Heart left ventricle (tissue), 16 donors: ENCODE measurements around the gene GABBR1. TPM values are rescaled to one million over a fixed set of nuclear protein-coding genes. Genes with fewer than 3 reads are reported as not detected.

ENCODE experiments used
- ATAC-seq, 4 donors: fragments of 200-7000 bp; cut with Tn5 transposase; one replicate each; pipeline ENCODE4 v1.9.1; 2020 to 2022; ENCODE audit warnings: moderate library complexity in 4 of 4, mild to moderate bottlenecking in 3 of 4, moderate number of reproducible peaks in 1 of 4
- DNase-seq, 5 donors: peaks; one replicate each; pipeline ENCODE4 v3.0.0-alpha.2; 2020
- H3K27ac ChIP-seq, 12 donors: fragments of 200-600 bp; sonication (generic) in 4 of 12; one replicate each; pipeline versions ENCODE4 v1.5.0 to v1.8.0; 2016 to 2022; ENCODE audit warnings: mild to moderate bottlenecking in 2 of 12
- H3K27me3 ChIP-seq, 9 donors: fragments of 200-600 bp; sonication (generic) in 2 of 9; one replicate each; pipeline versions ENCODE4 v1.5.1 to v1.8.0; 2016 to 2022; ENCODE audit warnings: mild to moderate bottlenecking in 3 of 9
- H3K36me3 ChIP-seq, 9 donors: fragments of 200-600 bp; sonication (generic) in 2 of 9; one replicate each; pipeline versions ENCODE4 v1.5.0 to v1.8.0; 2018 to 2022; ENCODE audit warnings: mild to moderate bottlenecking in 2 of 9
- H3K4me1 ChIP-seq, 12 donors: fragments of 200-600 bp; sonication (generic) in 4 of 12; one replicate each; pipeline versions ENCODE4 v1.5.0 to v1.8.0; 2016 to 2022; ENCODE audit warnings: mild to moderate bottlenecking in 3 of 12
- H3K4me3 ChIP-seq, 12 donors: fragments of 200-600 bp; sonication (generic) in 4 of 12; one replicate each; pipeline versions ENCODE4 v1.5.0 to v1.8.0; 2017 to 2022; ENCODE audit warnings: mild to moderate bottlenecking in 9 of 12, moderate library complexity in 4 of 12
- H3K9me3 ChIP-seq, 12 donors: fragments of 200-600 bp; sonication (generic) in 4 of 12; one replicate each; pipeline versions ENCODE4 v1.5.0 to v1.8.0; 2016 to 2022; ENCODE audit warnings: mild to moderate bottlenecking in 1 of 12
- POLR2A ChIP-seq, 2 donors: fragments of 450-650 bp; IDR thresholded peaks; one replicate each; pipeline ENCODE4 v1.6.1; 2017; ENCODE audit warnings: antibody characterized with exemption in 2 of 2, mild to moderate bottlenecking in 2 of 2, moderate library complexity in 2 of 2
- WGBS, 4 donors: extraction: QIAGEN DNeasy Blood & Tissue Kit in 2 of 4; methylation state at CpG; one replicate each; pipeline versions ENCODE4 v1.1.5 to v1.1.7; 2013 to 2018; 5-methylcytosine and 5-hydroxymethylcytosine counted together
- intact Hi-C, 10 donors: fragments of 100-400 bp; cut with DNase I; formaldehyde crosslinking; loops; one replicate each; pipeline versions ENCODE4 v1.11.1 to v1.14.2; 2022
- polyA plus RNA-seq, 2 donors: library from polyadenylated mRNA; stranded (reverse); fragments of 200-250 nt; gene quantifications; one replicate each; pipeline ENCODE4 v1.2.3, GENCODE V29; 2013
- total RNA-seq, 9 donors: library from RNA; depleted of rRNA in 2 of 9; stranded (reverse); fragments of >200 nt in 2 of 9; fragmentation: NEBNext Ultra II Directional in 3 of 9; extraction: Animal tissue kit (Norgen Biotek cat#: 25700) in 3 of 9; gene quantifications; one replicate each; pipeline versions ENCODE4 v1.1.0 to v1.2.4, GENCODE V29; 2016 to 2023
- TF ChIP-seq, protein P1 (sequence below), 12 donors: fragments of 200-600 bp; sonication (generic) in 4 of 12; IDR thresholded peaks; one replicate each; pipeline versions ENCODE4 v1.5.0 to v1.8.0; 2018 to 2022; ENCODE audit warnings: antibody characterized with exemption in 12 of 12, mild to moderate bottlenecking in 5 of 12
- donor health status: ischemic (EF 13 %, LVEDD 7.1; RV severe dilation, severe dysfunction).
- donor health status: healthy with polysubstance abuse.
- donor health status: DM: no; HTN: yes; CAD: no.
- donor health status: DM: no; HTN: no; CAD: no.
- donor health status: ischemic (EF 25% LVEDD 6.9; RV normal size, moderate dysfunction).
- donor health status: ischemic (EF 25% LVEDD 5.7; RV mildly dilated, moderate dysfunction).
- donor health status: healthy.
- donor health status: DM: yes; HTN: yes; CAD: no.
- donor health status: ischemic (EF 35%, LVEDD 5.7; RV mildly dilated, moderate dysfunction).
- donor health status: nonischemic (EF 11% LVEDD 7.7; RV severe dilation, severe dysfunction).
- donor health status: DM: yes; HTN: yes; CAD: no.
- donor health status: PGD.
- donor health status: ischemic (EF 29% LVEDD 5.4; RV normal size, mild dysfunction).
- donor health status: nonischemic (EF 23%, LVEDD 6.1; RV moderate dilation, normal function).

The GABBR1 gene
- total and polyA plus RNA-seq, 11 donors = 11.6 to 30.8 (median 18.1) TPM

DNA sequence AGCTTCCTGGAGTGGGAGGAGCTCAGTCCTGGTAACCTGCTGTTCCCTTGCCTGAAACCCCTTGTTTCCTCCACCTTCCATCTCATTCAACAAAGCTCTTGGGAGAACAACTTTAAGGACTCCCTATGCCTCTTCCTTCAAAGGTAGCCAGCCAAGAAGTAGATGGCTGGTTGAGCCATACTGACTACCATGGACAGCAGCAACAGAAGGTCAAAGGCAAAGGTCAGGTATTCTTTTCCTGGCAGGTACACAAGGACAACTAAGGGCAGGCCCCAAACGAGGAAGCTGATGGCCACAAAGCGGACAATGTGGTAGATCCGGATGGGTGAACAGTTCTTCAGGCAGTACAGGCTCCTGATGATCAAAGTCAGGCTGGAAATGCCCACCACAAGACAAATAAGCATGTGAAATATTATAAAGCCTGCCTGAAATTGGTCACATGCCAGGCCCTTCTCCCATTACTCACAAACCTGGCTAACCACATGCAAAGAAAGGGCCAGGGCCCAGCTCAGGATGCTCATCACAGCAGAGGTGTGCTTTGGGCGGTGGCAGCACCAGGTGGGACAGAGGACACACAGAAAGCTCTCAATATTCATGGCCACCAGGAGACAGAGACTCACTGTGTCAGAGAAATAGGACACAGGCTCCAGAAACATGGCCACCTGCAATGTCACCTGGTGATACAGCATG lies 95.1 kb downstream of the GABBR1 start:
- TF ChIP-seq, protein P1, sequence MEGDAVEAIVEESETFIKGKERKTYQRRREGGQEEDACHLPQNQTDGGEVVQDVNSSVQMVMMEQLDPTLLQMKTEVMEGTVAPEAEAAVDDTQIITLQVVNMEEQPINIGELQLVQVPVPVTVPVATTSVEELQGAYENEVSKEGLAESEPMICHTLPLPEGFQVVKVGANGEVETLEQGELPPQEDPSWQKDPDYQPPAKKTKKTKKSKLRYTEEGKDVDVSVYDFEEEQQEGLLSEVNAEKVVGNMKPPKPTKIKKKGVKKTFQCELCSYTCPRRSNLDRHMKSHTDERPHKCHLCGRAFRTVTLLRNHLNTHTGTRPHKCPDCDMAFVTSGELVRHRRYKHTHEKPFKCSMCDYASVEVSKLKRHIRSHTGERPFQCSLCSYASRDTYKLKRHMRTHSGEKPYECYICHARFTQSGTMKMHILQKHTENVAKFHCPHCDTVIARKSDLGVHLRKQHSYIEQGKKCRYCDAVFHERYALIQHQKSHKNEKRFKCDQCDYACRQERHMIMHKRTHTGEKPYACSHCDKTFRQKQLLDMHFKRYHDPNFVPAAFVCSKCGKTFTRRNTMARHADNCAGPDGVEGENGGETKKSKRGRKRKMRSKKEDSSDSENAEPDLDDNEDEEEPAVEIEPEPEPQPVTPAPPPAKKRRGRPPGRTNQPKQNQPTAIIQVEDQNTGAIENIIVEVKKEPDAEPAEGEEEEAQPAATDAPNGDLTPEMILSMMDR (IDR thresholded peaks at IDR 0.05) = no peak
- TF ChIP-seq POLR2A (IDR thresholded peaks at IDR 0.05) = no peak
- H3K9me3 ChIP-seq = no peaks in the 10 kb centered on the region
- no peak for ATAC-seq
- no peak for DNase-seq
- H3K27ac ChIP-seq = no peak overlapping the region
- no peaks in the 10 kb centered on the region for H3K36me3 ChIP-seq
- no peak overlapping the region for H3K4me3 ChIP-seq
- 69 to 83% (median 74%) methylated on average over 4 of the region's 4 CpGs for WGBS, 4 donors
- intact Hi-C loops = no loop called here
- peaks cover 0 to 10% (median 0%) of the 10 kb centered on the region in 9 donors for H3K27me3 ChIP-seq
- no peaks in the 10 kb centered on the region for H3K4me1 ChIP-seq

DNA sequence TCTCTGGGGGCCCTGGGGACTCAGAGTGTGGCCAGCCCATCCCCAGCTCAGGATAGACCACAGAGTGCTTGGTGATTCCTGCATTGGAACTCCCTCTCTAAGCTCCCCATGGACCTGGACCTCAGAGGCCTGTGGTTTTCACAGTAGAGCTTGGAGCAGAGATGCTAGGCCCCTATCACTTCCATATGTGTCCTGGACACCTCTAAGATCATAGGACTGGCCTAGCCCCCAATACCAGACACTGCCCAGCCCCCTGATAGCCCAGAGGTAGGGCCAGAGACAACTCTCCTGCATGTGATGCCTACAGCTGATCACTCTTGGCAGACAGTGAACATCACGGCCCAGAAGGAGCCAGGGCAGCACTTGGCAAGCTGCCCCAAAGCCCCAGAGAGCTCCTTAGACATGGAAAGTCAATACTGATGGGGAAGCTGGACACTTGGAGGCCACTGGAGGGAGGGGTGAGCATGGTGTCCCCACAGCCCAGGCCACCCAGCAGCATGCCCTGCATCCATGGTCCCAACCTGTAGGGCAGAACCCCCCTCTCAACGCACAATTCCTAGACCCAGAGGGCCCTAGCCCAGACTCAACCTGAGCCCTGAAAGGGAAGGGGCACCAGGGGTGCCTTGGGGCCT lies 100.5 kb downstream of the GABBR1 start:
- no peaks in the 10 kb centered on the region for H3K36me3 ChIP-seq
- intact Hi-C loops = no loop called here
- no peaks in the 10 kb centered on the region for H3K9me3 ChIP-seq
- no peak for DNase-seq
- no peaks in the 10 kb centered on the region for H3K4me1 ChIP-seq
- 45 to 73% (median 67%) methylated on average over 2 of the region's 2 CpGs for WGBS, 4 donors
- no peak for ATAC-seq
- TF ChIP-seq, protein P1 (IDR thresholded peaks at IDR 0.05) = no peak
- H3K27me3 ChIP-seq = peaks cover 0 to 3% (median 0%) of the 10 kb centered on the region in 9 donors
- no peak overlapping the region for H3K27ac ChIP-seq
- no peak overlapping the region for H3K4me3 ChIP-seq

DNA sequence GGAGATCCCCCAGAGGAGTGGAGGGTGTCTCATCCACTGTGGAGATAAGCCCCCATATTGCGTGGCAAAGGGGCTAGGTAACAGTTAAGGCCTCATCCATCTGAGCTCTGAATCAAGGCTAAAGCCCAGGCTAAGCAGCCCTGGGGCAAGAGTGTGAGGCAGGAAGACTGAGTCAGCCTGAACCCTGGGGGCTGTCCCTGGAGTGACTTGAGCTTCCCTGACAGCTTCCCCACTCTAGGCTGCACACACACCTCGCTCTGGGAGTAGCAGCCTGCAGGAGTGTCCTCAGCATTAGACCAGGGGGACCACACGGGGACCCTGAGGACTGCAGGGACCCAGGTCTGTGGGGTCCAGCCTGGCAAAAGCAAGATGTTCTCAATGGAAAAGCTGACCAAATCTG lies 101.3 kb downstream of the GABBR1 start:
- TF ChIP-seq, protein P1 (IDR thresholded peaks at IDR 0.05) = no peak
- intact Hi-C loops = no loop called here
- Histone ChIP-seq H3K27me3 (peaks cover 0 to 3% (median 0%) of the 10 kb centered on the region in 9 donors), H3K4me3 (no peak overlapping the region), H3K27ac (no peak overlapping the region), H3K4me1 (no peaks in the 10 kb centered on the region), H3K9me3 (no peaks in the 10 kb centered on the region), H3K36me3 (no peaks in the 10 kb centered on the region)
- ATAC-seq (no peak), DNase-seq (no peak)
- WGBS, 4 donors = 55 to 90% (median 58%) methylated on average over 3 of the region's 3 CpGs

DNA sequence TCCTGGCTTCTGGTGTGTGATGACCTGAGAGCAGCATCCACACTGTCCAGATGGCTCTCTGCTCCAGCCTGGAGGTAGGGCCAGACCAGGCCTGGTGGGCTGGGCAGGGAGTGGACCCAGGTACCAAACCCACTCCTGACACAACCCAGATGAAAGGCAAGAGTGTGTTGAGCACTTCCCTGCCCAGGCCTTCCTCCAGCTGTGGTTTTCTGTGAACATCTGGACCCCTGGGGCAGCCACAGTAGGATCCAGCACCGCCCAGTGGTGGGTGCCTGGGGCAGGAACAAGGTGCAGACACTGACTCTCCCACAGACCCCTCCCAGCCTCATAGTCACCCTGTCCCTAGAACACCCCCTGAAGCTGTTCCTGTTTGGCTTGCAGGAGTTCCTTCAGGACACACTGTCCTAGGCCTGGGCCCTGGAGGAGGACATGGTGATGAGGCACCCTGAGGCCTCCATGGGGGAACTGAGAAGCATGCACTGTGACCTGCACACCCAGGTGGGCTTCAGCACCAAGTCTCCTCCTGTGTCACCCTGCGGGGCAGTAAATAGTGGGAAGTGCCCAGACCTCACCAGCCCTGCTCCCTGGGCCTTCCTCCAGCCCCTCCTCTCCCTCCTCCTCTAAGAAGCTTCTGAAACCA lies 102.2 kb downstream of the GABBR1 start:
- Histone ChIP-seq H3K27me3 (peaks cover 0 to 4% (median 0%) of the 10 kb centered on the region in 9 donors), H3K9me3 (no peaks in the 10 kb centered on the region), H3K4me3 (no peak overlapping the region), H3K27ac (no peak overlapping the region), H3K36me3 (no peaks in the 10 kb centered on the region), H3K4me1 (no peaks in the 10 kb centered on the region)
- TF ChIP-seq, protein P1 (IDR thresholded peaks at IDR 0.05) = no peak
- TF ChIP-seq POLR2A (IDR thresholded peaks at IDR 0.05) = no peak
- ATAC-seq (no peak), DNase-seq (no peak)
- intact Hi-C loops = no loop called here
- WGBS, 4 donors = 50 to 91% (median 87%) methylated on average over 1 to 2 of the region's 2 CpGs
